ENCODE data around the gene GFY.

The GFY gene

GRCh38 chr19:49425178-49425577 is at the start of gene GFY:
TSS of gene GFY (plus strand) at chr19:49425388. CDS start at chr19:49426431, 1,043 bp downstream.
- no peak for DNase-seq

- no peak for DNase-seq
Observed at GRCh38 chr19:49378512-49378911, 46.7 kb upstream of the GFY start.

DNA sequence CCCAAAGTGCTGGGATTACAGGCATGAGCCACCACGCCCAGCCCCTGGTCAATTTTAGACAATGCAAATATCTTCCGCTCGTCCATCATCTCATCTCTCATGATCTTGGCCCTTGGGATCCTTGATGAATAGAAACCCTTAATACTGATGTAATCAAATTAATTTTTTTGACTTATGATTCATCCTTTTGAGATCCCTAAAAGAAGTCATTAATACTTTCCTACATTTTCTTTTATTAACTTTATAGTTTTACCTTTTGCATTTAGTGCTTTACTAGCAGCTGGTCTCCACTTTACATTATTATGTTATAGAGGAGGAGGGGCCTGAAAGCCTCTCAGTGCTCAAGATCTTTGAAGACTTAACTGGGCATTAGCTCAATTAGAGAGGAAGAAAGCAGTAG is 44.8 kb upstream of the GFY start:
- DNase-seq = no peak

DNA sequence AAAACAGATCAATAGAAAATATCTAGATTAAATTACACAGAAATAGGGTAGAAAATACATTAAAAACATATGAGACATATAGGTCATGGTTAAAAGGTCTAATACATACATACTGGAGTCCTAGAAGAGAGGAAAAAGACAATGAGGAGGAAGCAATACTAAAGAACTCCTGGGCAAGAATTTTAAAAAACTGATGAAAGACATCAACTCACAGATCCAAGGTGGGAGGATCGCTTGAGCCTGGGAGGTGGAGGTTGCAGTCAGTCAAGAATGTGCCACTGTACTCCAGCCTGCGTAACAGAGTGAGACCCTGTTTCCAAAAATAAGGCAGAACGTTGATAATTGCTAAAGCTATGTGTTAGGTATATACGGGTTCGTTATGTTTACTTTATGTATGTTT is 42.5 kb upstream of the GFY start:
- DNase-seq = no peak

DNA sequence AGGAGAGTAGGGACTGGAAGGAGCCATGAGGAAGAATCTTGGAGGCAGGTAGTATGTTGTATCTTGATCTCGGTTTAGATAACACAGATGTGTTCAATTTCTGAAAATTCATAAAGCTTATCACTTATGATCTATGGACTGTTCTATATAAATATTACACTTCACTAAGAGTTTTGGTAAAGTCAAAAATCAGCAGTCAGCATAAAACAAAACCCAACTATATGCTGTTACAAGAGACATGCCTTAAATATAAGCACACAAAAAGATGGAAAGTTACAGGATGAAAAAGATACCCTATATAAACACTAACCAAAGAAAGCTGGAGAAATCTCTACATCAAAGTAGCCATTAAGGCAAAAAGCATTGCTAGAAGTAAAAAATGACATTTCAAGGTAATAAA is 41.6 kb upstream of the GFY start:
- DNase-seq = no peak

DNA sequence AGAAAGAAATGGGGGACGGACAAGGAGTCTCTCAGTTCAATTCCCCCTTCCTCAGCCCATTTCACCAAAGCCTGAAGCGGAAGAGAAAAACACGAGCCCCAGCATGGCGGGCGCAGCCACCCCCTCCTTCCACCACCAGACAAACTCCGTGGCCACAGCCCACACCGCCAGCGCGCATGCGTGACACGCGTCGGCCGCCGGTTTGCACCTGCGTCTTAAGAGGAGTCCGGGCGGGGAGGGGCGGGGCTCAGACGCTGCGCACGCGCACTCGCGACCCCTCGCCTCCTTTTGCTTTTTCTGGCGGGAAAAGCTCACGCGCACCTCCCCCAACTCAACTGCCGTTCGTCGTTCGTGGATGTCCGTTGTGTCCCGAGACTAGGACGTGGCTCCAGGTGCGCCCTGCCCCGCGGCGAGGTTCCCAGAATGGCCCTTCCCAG is 37.2 kb upstream of the GFY start, which contains the start of gene KASH5:
Gene KASH5 (plus strand): TSS at position 314 of the 437 bp plus-strand sequence. CDS start 2,635 bp downstream, outside the sequence.
- DNase-seq = peak; percentile 94

DNA sequence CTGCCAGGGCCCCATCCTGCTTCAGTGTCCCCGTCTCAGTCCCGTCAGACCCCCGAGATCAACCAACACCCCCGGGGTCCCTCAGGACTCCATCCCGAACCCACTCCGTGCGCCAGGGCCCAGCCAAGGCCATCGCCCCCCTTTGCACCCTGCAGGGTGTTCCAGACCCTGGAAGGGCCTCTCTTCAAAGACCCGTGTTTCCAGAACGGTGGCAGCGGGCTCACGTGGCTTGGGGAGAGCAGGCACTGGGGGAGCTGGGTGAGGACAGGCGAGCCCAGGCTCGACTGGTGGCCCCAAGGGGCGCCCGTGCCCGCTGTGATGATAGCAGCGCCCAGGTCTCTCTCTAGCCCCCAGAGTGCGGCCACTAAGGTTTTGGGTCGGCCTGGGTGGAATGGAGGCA is 35.8 kb upstream of the GFY start:
- peak; percentile 16 for DNase-seq

DNA sequence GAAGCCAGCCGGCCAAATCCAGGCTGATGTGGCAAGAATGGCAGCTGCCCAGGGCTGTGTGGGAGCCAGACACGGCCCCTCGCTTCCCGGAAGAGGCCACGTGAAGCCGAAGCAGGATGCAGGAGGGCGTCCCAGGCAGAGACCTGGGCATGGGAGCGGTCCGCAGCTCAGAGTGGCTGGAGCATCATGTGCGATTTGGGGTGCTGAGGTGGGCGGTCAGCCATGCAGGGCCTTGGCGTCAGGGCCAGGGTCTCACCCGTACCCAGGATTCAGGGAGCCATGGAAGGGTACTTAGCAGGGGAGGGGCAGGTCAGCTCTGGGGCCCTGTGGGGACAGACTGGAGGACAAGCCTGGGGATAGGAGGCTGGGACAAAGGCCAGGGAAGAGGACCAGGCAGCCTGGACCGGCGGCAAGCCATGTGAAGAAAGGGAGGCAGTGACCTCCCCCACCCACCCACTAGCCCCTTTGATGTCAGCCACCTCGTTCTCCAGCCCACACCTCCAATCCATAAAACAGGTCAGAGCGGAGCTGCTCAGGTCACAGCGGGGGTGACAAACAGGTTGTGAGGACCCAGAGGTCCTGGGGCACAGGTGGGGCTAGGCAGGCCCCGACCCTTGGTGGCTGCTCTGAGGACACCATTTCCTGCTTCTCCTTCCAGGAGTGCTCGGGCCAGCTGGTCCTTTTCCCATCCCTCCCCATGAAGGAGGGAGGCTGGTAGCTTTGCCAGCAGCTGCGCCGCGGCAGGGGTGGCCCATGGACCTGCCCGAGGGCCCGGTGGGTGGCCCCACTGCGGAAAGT is 34.9 kb upstream of the GFY start:
- DNase-seq = no peak

- DNase-seq = no peak
Observed at GRCh38 chr19:49390929-49391359, 34.2 kb upstream of the GFY start.

DNA sequence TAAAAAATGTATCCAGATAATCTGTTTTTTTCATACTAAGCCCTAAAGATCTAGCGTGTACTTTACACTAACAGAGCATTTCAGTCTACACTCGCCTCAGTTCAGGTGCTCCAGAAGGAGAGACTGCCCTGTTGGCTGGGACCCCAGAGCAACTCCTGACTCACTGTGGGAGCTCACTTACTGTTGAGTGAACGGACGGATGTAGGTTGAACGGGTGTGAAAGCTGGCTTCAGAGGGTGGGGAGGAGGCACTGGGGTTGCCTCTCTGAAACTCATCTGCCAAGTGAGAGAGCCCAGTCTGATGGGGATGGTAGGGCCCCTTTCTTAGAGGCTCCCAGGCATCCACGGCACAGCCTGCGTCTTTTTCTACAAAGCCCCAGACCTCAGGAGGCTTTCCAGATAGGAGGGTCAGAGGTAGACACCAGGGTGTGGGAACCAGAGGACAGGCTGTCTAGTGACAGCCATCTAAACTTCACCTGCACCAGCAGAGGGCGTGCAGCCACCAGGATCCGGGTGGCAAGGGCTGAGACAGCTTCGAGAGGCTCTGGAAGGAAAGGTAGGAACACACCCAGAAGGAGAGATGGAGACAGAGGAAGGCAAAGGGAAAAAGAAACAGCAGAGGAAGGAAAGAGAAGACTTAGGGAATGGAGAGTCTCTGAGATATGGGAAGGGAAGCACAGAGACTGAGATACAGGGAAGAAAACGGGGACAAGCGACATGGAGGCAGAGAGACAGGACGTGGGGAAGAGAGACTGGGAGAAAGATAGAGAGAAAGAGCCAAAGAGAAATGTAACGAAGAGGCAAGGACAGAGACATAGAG is 33.4 kb upstream of the GFY start:
- DNase-seq = peak; percentile 84

GRCh38 chr19:49393881-49394280 is 31.3 kb upstream of the GFY start:
- no peak for DNase-seq

DNA sequence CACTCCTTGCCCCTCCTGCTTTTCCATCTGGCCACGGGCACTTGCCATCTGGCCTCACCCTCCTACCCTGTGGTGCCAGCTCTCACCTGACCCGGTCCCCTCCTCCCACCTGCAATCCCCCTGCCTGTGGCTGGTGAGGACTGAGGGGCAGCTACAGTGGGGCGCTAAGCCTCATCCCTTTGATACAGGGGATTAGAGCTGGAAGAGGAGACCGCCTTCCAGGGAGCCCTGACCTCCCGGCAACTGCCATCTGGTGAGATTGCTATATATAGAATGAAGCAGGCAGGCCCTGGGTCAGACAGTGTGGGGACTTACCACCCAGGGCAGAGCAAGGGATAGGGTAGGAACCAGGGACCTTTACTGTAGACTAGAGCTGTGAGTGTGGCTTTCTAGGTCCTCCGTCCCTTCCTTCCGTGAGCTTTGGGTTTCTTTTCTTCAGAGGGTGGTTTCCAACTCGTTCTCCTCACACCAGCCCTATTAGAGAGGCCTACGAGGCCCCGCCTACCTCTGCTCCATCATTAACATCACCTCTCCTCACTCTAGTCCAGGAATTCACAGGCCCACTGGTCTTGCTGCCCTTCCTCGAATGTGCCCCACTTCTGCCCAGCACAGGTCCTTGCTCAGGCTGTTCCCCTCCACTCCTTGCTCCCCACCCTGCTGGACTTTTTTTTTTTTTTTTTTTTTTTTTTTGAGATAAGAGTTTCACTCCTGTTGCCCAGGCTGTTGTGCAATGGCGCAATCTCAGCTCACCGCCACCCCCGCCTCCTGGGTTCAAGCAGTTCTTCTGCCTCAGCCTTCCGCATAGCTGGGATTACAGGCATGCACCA is 29.4 kb upstream of the GFY start:
- no peak for DNase-seq

- no peak for DNase-seq
Observed at GRCh38 chr19:49396738-49397505, 28.3 kb upstream of the GFY start.

- DNase-seq = no peak
Observed at GRCh38 chr19:49398001-49398615, 27.1 kb upstream of the GFY start.

DNA sequence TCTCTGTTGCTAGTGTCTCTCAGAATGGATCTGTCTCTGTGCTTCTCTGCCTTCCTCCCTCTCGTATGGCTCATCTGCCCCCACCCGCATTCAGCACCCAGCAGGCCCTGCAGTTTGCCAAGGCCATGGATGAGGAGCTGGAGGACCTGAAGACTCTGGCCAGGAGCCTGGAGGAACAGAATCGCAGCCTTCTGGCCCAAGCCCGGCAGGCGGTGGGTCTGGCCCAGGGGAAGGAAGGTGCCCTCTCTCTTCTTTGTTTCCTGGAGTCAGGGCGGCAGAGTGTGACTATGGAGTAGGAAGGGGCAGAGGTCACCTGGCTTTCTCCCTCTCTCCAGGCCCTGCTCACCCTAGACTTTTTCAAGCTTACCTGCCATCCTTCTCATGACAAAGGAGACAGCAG is 26.3 kb upstream of the GFY start:
- no peak for DNase-seq

DNA sequence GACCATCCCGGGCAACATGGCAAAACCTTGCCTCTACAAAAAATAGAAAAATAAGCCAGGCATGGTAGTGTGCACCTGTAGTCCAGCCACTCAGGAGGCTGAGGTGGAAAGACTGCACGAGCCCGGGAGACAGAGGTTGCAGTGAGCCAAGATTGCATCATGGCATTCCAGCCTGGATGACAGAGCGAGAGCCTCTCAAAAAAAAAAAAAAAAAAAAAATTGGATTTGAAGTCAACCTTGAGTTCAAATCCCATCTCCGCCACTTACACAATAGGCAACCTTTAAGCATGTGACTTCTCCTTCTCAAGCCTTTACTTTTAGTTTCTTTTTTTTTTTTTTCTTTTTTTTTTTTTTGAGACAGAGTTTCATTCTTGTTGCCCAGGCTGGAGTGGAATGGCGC is 25.2 kb upstream of the GFY start:
- DNase-seq = no peak

- DNase-seq = no peak
Observed at GRCh38 chr19:49403404-49404187, 21.6 kb upstream of the GFY start.

- DNase-seq = no peak
Observed at GRCh38 chr19:49407079-49407478, 18.1 kb upstream of the GFY start.

GRCh38 chr19:49407482-49408015 is 17.6 kb upstream of the GFY start:
- DNase-seq = no peak

GRCh38 chr19:49408816-49409440 is 16.3 kb upstream of the GFY start:
- DNase-seq = no peak
